Gastrocnemius medialis (tissue), 4 donors: Measurements from ENCODE around the gene SDK2. TPM values are rescaled to one million over a fixed set of nuclear protein-coding genes. Genes with fewer than 3 reads are reported as not detected.

Source experiments
- ATAC-seq, 2 donors: fragments of 150-250 bp; one replicate each; pipeline ENCODE4 v1.9.1; 2016
- DNase-seq, 2 donors: peaks; one replicate each; pipeline ENCODE4 v3.0.0-alpha.2; 2019
- H3K27ac ChIP-seq, 4 donors: fragments of 200-600 bp; sonication (generic); 1 replicate in 1 of 4; 2 replicates in 3 of 4; pipeline ENCODE4 v1.5.1; 2016 to 2018; ENCODE audit warnings: mild to moderate bottlenecking in 2 of 4, moderate library complexity in 1 of 4
- H3K27me3 ChIP-seq, 3 donors: fragments of 200-600 bp; sonication (generic) in 2 of 3; 1 replicate in 1 of 3; 2 replicates in 2 of 3; pipeline versions ENCODE4 v1.5.1 to v1.6.0; 2016 to 2019; ENCODE audit warnings: mild to moderate bottlenecking in 1 of 3, moderate library complexity in 1 of 3
- H3K36me3 ChIP-seq, 2 donors: fragments of 200-600 bp; sonication (generic) in 1 of 2; one replicate each; pipeline ENCODE4 v1.5.1; 2017 to 2018
- H3K4me1 ChIP-seq, 2 donors: fragments of 200-600 bp; sonication (generic) in 1 of 2; one replicate each; pipeline ENCODE4 v1.5.1; 2016 to 2017; ENCODE audit warnings: mild to moderate bottlenecking in 2 of 2
- H3K4me3 ChIP-seq, 4 donors: fragments of 200-600 bp; sonication (generic) in 3 of 4; 1 replicate in 1 of 4; 2 replicates in 3 of 4; pipeline ENCODE4 v1.5.1; 2016 to 2019; ENCODE audit warnings: mild to moderate bottlenecking in 2 of 4
- H3K9me3 ChIP-seq, 3 donors: fragments of 200-600 bp; sonication (generic) in 2 of 3; 1 replicate in 1 of 3; 2 replicates in 2 of 3; pipeline ENCODE4 v1.5.1; 2016 to 2019
- CTCF ChIP-seq, 5 experiments: fragments of 450-650 bp in 3 of 5; fragments of 200-600 bp in 2 of 5; sonication (generic) in 2 of 5; IDR thresholded peaks in 4 of 5; conservative IDR thresholded peaks in 1 of 5; 1 replicate in 4 of 5; 2 replicates in 1 of 5; pipeline ENCODE4 v1.5.1; 2016 to 2019; ENCODE audit warnings: antibody characterized with exemption in 5 of 5, mild to moderate bottlenecking in 3 of 5, moderate library complexity in 3 of 5
- POLR2A ChIP-seq, 2 donors: fragments of 450-650 bp; IDR thresholded peaks; one replicate each; pipeline ENCODE4 v1.6.1; 2017; ENCODE audit warnings: antibody characterized with exemption in 2 of 2, mild to moderate bottlenecking in 2 of 2, moderate library complexity in 2 of 2
- in situ Hi-C, 4 donors: fragments of 200-750 bp; cut with MboI; loops; one replicate each; pipeline versions ENCODE4 v1.15.0 to v1.8.0; 2017; ENCODE audit warnings: low sequenced_read_pairs in 4 of 4
- intact Hi-C: fragments of 100-400 bp; cut with DNase I; formaldehyde crosslinking; loops from one replicate; pipeline ENCODE4 v1.15.1; 2023; ENCODE audit warnings: low total_unique reads
- total RNA-seq, 4 donors: library from RNA; depleted of rRNA; stranded (reverse); fragments of >200 nt; gene quantifications; one replicate each; pipeline versions ENCODE4 v1.1.0 to v1.2.3, GENCODE V29; 2016

Gene SDK2
- total RNA-seq, 4 donors from 2014 or later, result 0.02 to 0.31 (median 0.13) TPM

GRCh38 chr17:73650617-73651200 is 6.5 kb upstream of the SDK2 start:
- peaks cover 0 to 4% (median 0%) of the 10 kb centered on the region in 3 donors for H3K27me3 ChIP-seq
- H3K9me3 ChIP-seq, result no peaks in the 10 kb centered on the region
- H3K27ac ChIP-seq, result no peak overlapping the region
- no peak overlapping the region for H3K4me3 ChIP-seq
- DNase-seq, result no peak
- intact Hi-C loops, result no loop called here
- ATAC-seq, result no peak
- no peaks in the 10 kb centered on the region for H3K4me1 ChIP-seq
- in situ Hi-C loops, result loop anchor here in 1 of 4 donors (25.0 kb wide), 1 partner anchor 112 kb away; no protein-coding TSS in a partner anchor
- TF ChIP-seq POLR2A (IDR thresholded peaks at IDR 0.05) (no peak), CTCF (IDR thresholded peaks at IDR 0.05 in 4 of 5, conservative IDR thresholded peaks at IDR 0.05 in 1 of 5) (no peak)
- no peaks in the 10 kb centered on the region for H3K36me3 ChIP-seq

GRCh38 chr17:73650140-73650539 is 5.9 kb upstream of the SDK2 start:
- Histone ChIP-seq H3K9me3 (no peaks in the 10 kb centered on the region), H3K27ac (no peak overlapping the region), H3K4me1 (no peaks in the 10 kb centered on the region), H3K27me3 (peaks cover 0 to 4% (median 0%) of the 10 kb centered on the region in 3 donors), H3K4me3 (no peak overlapping the region), H3K36me3 (no peaks in the 10 kb centered on the region)
- TF ChIP-seq CTCF (IDR thresholded peaks at IDR 0.05 in 4 of 5, conservative IDR thresholded peaks at IDR 0.05 in 1 of 5) (no peak), POLR2A (IDR thresholded peaks at IDR 0.05) (no peak)
- ATAC-seq (no peak), DNase-seq (no peak)
- in situ Hi-C loops, result loop anchor here in 1 of 4 donors (25.0 kb wide), 1 partner anchor 112 kb away; no protein-coding TSS in a partner anchor
- intact Hi-C loops, result no loop called here

- no peak for DNase-seq
- H3K9me3 ChIP-seq, result no peaks in the 10 kb centered on the region
- ATAC-seq, result no peak
- no peak overlapping the region for H3K4me3 ChIP-seq
- in situ Hi-C loops (no loop called here), intact Hi-C loops (no loop called here)
- TF ChIP-seq POLR2A (IDR thresholded peaks at IDR 0.05), result no peak
- TF ChIP-seq CTCF (IDR thresholded peaks at IDR 0.05 in 4 of 5, conservative IDR thresholded peaks at IDR 0.05 in 1 of 5), result no peak
- peaks cover 0 to 5% (median 4%) of the 10 kb centered on the region in 3 donors for H3K27me3 ChIP-seq
- H3K4me1 ChIP-seq, result peaks cover 0 to 5% of the 10 kb centered on the region in 2 donors
- H3K27ac ChIP-seq, result no peak overlapping the region
- no peaks in the 10 kb centered on the region for H3K36me3 ChIP-seq
These were observed 4.7 kb upstream of the SDK2 start for GRCh38 chr17:73648974-73649373.

- in situ Hi-C loops (no loop called here), intact Hi-C loops (no loop called here)
- DNase-seq, result no peak
- no peak for ATAC-seq
- Histone ChIP-seq H3K27ac (no peak overlapping the region), H3K4me3 (no peak overlapping the region), H3K36me3 (no peaks in the 10 kb centered on the region), H3K4me1 (peaks cover 0 to 10% of the 10 kb centered on the region in 2 donors), H3K9me3 (no peaks in the 10 kb centered on the region), H3K27me3 (peaks cover 0 to 10% (median 9%) of the 10 kb centered on the region in 3 donors)
- no peak for TF ChIP-seq POLR2A (IDR thresholded peaks at IDR 0.05)
- no peak for TF ChIP-seq CTCF (IDR thresholded peaks at IDR 0.05 in 4 of 5, conservative IDR thresholded peaks at IDR 0.05 in 1 of 5)
These were observed 4.2 kb upstream of the SDK2 start for GRCh38 chr17:73648543-73648820.
